ENCODE data around the gene SIMC1. TPM values are rescaled to one million over a fixed set of nuclear protein-coding genes. Genes with fewer than 3 reads are reported as not detected.

Gene SIMC1
- total RNA-seq, 1 experiment from 2014 or later: 7.5 TPM

DNA sequence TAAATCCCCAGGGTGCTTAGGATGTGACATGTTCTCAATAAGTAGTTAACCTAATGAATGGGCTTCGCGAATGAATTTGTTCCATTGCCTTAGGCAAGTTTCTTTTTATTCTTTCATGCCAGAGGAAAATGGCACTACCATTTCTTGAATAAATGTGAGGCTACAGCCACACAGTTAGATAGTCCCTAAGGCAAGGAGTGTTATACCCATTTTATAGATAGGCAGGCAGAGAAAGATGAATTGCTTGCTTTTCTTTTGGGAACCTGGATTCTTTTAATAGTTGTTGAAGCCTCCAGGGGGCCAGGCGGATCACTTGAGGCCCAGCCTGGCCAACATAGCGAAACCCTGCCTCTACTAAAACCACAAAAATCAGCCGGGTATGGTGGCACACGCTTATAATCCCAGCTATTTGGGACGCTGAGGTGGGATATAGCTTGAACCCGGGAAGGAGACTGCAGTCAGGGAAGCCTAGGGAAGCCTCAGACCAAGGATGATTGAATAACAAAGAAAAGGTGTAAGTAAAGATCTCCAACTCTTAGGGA is 149.2 kb downstream of the SIMC1 start:
- H4K20me1 ChIP-seq (ENCODE audit: low read length): peaks cover 32% of the 10 kb centered on the region
- H3K4me3 ChIP-seq (ENCODE audit: low read length): peak overlapping the region; percentile 94
- no peak for ATAC-seq
- no TSS peak for BruUV-seq (replicated peaks)
- TF ChIP-seq EZH2phosphoT487 (IDR thresholded peaks at IDR 0.05; ENCODE audit: borderline replicate concordance, low read length) (no peak), CTCF (conservative IDR thresholded peaks at IDR 0.05; ENCODE audit: low read depth, low read length) (no peak), EZH2 (IDR thresholded peaks at IDR 0.05; ENCODE audit: low read length, unreplicated experiment) (no peak)
- no peaks in the 10 kb centered on the region for H3K27me3 ChIP-seq (ENCODE audit: low read length)
- no peaks in the 10 kb centered on the region for H3F3A ChIP-seq (ENCODE audit: low read length, unreplicated experiment)
- peaks cover 62% of the 10 kb centered on the region for H3K36me3 ChIP-seq (ENCODE audit: low read depth, low read length)
- DNase-seq: no peak
- H3K9ac ChIP-seq (ENCODE audit: low read length): peak overlapping the region; percentile 98
- H3K4me2 ChIP-seq (ENCODE audit: low read length): peak overlapping the region; percentile 99
- CTCF ChIA-PET: no interaction called here
- H3K79me2 ChIP-seq (ENCODE audit: low read length): peaks cover 67% of the 10 kb centered on the region
- intact Hi-C loops (cut with micrococcal nuclease): no loop called here
- H3K4me1 ChIP-seq (ENCODE audit: insufficient read depth, low read length): peaks cover 14% of the 10 kb centered on the region
- POLR2A ChIA-PET (ENCODE audit: unreplicated experiment): no interaction called here
- H3K9me3 ChIP-seq (ENCODE audit: low read length): no peaks in the 10 kb centered on the region
- no peaks in the 10 kb centered on the region for H3K9me2 ChIP-seq (replicated peaks; ENCODE audit: low read length)
- H2AFZ ChIP-seq (ENCODE audit: low read length): no peak overlapping the region
- H3K27ac ChIP-seq (ENCODE audit: low read length): peak overlapping the region; percentile 94; the same call in 1 of the 2 replicates

DNA sequence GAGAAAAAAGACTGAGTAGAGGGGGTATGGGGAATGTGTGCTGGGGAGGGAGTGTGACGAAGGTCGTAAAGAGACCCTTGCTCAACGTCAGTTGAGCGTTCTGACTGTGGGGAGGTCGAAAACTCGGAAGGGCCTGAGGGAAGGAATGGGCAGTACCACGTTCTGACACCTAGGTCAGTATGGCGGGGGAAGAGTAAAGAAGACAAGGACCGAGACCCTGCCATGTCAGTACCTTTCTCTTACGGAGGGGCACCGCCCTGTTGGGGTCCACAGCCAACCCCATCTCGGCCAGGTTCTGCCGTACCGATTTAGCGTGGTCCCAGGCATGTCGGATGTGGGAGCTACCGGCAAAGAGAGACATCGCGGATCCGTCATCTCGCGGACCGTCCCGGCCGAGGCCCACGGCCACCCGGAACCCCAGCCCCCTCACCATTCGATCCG is 149.8 kb downstream of the SIMC1 start:
- Histone ChIP-seq H3K9ac (ENCODE audit: low read length) (peak overlapping the region; percentile 98), H3K79me2 (ENCODE audit: low read length) (peaks cover 67% of the 10 kb centered on the region), H3K9me3 (ENCODE audit: low read length) (no peaks in the 10 kb centered on the region), H3K4me1 (ENCODE audit: insufficient read depth, low read length) (peaks cover 14% of the 10 kb centered on the region), H2AFZ (ENCODE audit: low read length) (peak overlapping the region; percentile 97), H3K4me2 (ENCODE audit: low read length) (peak overlapping the region; percentile 99), H3K27ac (ENCODE audit: low read length) (peak overlapping the region; percentile 94), H3K27me3 (ENCODE audit: low read length) (no peaks in the 10 kb centered on the region), H3K9me2 (replicated peaks; ENCODE audit: low read length) (no peaks in the 10 kb centered on the region), H4K20me1 (ENCODE audit: low read length) (peaks cover 32% of the 10 kb centered on the region), H3K4me3 (ENCODE audit: low read length) (peak overlapping the region; percentile 94), H3F3A (ENCODE audit: low read length, unreplicated experiment) (no peaks in the 10 kb centered on the region), H3K36me3 (ENCODE audit: low read depth, low read length) (peaks cover 56% of the 10 kb centered on the region)
- no peak for ATAC-seq
- intact Hi-C loops (cut with micrococcal nuclease): loop anchor here (1.0 kb wide), 2 partner anchors 60 to 149 kb away; partner anchors contain the start of genes FAF2 and RNF44
- ChIA-PET POLR2A (ENCODE audit: unreplicated experiment) (interaction anchor here (0.5 kb wide), 1 partner anchor 280 kb away, joined by 3 read pairs; no protein-coding TSS in a partner anchor), CTCF (no interaction called here)
- TF ChIP-seq EZH2phosphoT487 (IDR thresholded peaks at IDR 0.05; ENCODE audit: borderline replicate concordance, low read length): no peak
- no peak for TF ChIP-seq EZH2 (IDR thresholded peaks at IDR 0.05; ENCODE audit: low read length, unreplicated experiment)
- no peak for TF ChIP-seq CTCF (conservative IDR thresholded peaks at IDR 0.05; ENCODE audit: low read depth, low read length)
- peak; percentile 23 for DNase-seq
- TSS peak; percentile 49 for BruUV-seq (replicated peaks)

Data from PC-3 (cell line).